Loucy (cell line): ENCODE measurements around the gene SGF29.

Source experiments
- H2AFZ ChIP-seq: fragments of 200-600 bp; sonication (generic); 2 replicates; pipeline ENCODE4 v1.6.0; 2016; ENCODE audit warnings: antibody characterized with exemption, mild to moderate bottlenecking, low read length, moderate library complexity
- H3F3A ChIP-seq: fragments of 200-600 bp; 2 replicates; pipeline ENCODE4 v1.6.0; 2016; ENCODE audit warnings: antibody characterized with exemption, low read depth, mild to moderate bottlenecking
- H3K27me3 ChIP-seq: fragments of 200-600 bp; sonication (generic); 2 replicates; pipeline ENCODE4 v1.6.1; 2014; ENCODE audit warnings: low read length, mild to moderate bottlenecking; ENCODE audit not compliant: insufficient read depth, poor library complexity, severe bottlenecking
- H3K36me3 ChIP-seq: fragments of 200-600 bp; sonication (generic); 2 replicates; pipeline ENCODE4 v1.6.1; 2016; ENCODE audit warnings: low read length; ENCODE audit not compliant: insufficient read depth
- H3K4me1 ChIP-seq: fragments of 200-600 bp; sonication (generic); 2 replicates; pipeline ENCODE4 v1.5.1; 2014; ENCODE audit warnings: low read length, mild to moderate bottlenecking; ENCODE audit not compliant: insufficient read depth, poor library complexity, severe bottlenecking
- H3K4me2 ChIP-seq: fragments of 200-600 bp; sonication (generic); 2 replicates; pipeline ENCODE4 v1.6.0; 2014; ENCODE audit warnings: antibody characterized with exemption, low read length, low read depth, mild to moderate bottlenecking; ENCODE audit not compliant: poor library complexity, severe bottlenecking
- H3K4me3 ChIP-seq: fragments of 200-600 bp; sonication (generic); 2 replicates; pipeline ENCODE4 v1.5.1; 2014; ENCODE audit warnings: low read length, mild to moderate bottlenecking, mixed read lengths; ENCODE audit not compliant: poor library complexity, severe bottlenecking
- H3K79me2 ChIP-seq: fragments of 200-600 bp; sonication (generic); 2 replicates; pipeline ENCODE4 v1.6.1; 2014; ENCODE audit warnings: low read length; ENCODE audit not compliant: insufficient read depth
- H3K9ac ChIP-seq: fragments of 200-600 bp; sonication (generic); 2 replicates; pipeline ENCODE4 v1.6.0; 2014; ENCODE audit warnings: mild to moderate bottlenecking, low read depth, low read length, moderate library complexity; ENCODE audit not compliant: poor library complexity, severe bottlenecking
- H3K9me2 ChIP-seq: fragments of 200-600 bp; sonication (generic); replicated peaks from 2 replicates; pipeline ENCODE4 v1.6.1; 2016; ENCODE audit warnings: low read depth, low read length, mixed read lengths
- H3K9me3 ChIP-seq: fragments of 200-600 bp; sonication (generic); 2 replicates; pipeline ENCODE4 v1.6.1; 2014; ENCODE audit warnings: mild to moderate bottlenecking, antibody characterized with exemption, low read length, low read depth; ENCODE audit not compliant: insufficient read depth
- H4K20me1 ChIP-seq: fragments of 200-600 bp; sonication (generic); 2 replicates; pipeline ENCODE4 v1.6.0; 2014; ENCODE audit warnings: antibody characterized with exemption, low read length, mild to moderate bottlenecking; ENCODE audit not compliant: insufficient read depth, poor library complexity, severe bottlenecking
- CTCF ChIP-seq: fragments of 200-600 bp; sonication (generic); conservative IDR thresholded peaks from 2 replicates; pipeline ENCODE4 v1.5.1; 2014; ENCODE audit warnings: mild to moderate bottlenecking, antibody characterized with exemption, low read length
- EZH2phosphoT487 ChIP-seq: fragments of 200-600 bp; IDR thresholded peaks from 2 replicates; pipeline ENCODE4 v1.6.1; 2018; ENCODE audit warnings: antibody characterized with exemption, mild to moderate bottlenecking, moderate library complexity, borderline replicate concordance

Gene SGF29

GRCh38 chr16:28587386-28587785 lies 33.7 kb downstream of the SGF29 start:
- H2AFZ ChIP-seq: no peak overlapping the region
- no peaks in the 10 kb centered on the region for H3K9me2 ChIP-seq
- H3K4me3 ChIP-seq: no peak overlapping the region
- TF ChIP-seq EZH2phosphoT487 (no peak), CTCF (no peak)
- H3K79me2 ChIP-seq: no peaks in the 10 kb centered on the region
- H3K27me3 ChIP-seq: no peaks in the 10 kb centered on the region
- H3K9ac ChIP-seq: no peak overlapping the region
- H3F3A ChIP-seq: no peaks in the 10 kb centered on the region
- H3K36me3 ChIP-seq: peaks cover 68% of the 10 kb centered on the region; the same call in 1 of the 2 replicates
- no peaks in the 10 kb centered on the region for H3K4me1 ChIP-seq
- no peaks in the 10 kb centered on the region for H3K9me3 ChIP-seq
- no peaks in the 10 kb centered on the region for H4K20me1 ChIP-seq
- H3K4me2 ChIP-seq: no peak overlapping the region

DNA sequence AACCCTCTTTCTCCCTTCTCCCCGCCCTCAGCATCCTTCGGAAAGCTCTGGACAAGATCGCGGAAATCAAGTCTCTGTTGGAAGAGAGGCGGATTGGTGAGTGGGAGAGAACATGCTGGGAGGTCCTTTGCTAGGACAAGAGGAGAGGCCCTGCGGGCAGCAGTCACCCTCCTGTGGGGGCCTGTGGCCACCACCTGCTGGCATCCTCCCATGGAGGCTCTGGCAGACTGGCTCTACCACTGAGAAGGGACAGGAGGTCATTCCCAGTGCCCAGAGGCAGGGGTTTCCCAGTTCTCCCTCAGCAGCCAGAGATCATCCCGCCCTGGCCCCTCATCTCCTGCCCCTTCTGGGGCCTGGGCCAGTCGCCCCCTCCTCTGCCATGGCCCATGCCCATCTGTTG lies 35.3 kb downstream of the SGF29 start:
- no peaks in the 10 kb centered on the region for H3K4me1 ChIP-seq
- H3K9me3 ChIP-seq: no peaks in the 10 kb centered on the region
- H3F3A ChIP-seq: no peaks in the 10 kb centered on the region
- H3K36me3 ChIP-seq: peaks cover 65% of the 10 kb centered on the region; the same call in 1 of the 2 replicates
- no peaks in the 10 kb centered on the region for H3K27me3 ChIP-seq
- H3K79me2 ChIP-seq: no peaks in the 10 kb centered on the region
- H3K9me2 ChIP-seq: no peaks in the 10 kb centered on the region
- H4K20me1 ChIP-seq: no peaks in the 10 kb centered on the region
- no peak overlapping the region for H2AFZ ChIP-seq
- H3K4me3 ChIP-seq: no peak overlapping the region
- no peak overlapping the region for H3K4me2 ChIP-seq
- TF ChIP-seq EZH2phosphoT487 (no peak), CTCF (no peak)
- no peak overlapping the region for H3K9ac ChIP-seq

DNA sequence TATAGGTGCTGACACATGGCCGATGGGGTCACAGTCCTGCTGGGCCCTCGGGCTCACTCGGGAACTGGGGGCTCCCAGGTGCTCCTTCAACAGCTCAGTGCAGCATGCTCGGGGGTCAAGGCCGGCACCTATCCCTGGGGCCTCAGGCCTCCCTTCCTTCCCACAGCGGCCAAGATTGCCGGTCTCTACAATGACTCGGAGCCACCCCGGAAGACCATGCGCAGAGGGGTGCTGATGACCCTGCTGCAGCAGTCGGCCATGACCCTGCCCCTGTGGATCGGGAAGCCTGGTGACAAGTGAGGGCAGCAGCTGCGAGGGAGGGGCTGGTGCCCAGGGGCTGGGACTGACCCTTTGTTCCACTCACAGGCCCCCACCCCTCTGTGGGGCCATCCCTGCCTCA lies 36.2 kb downstream of the SGF29 start:
- Histone ChIP-seq H3K79me2 (no peaks in the 10 kb centered on the region), H3K9me3 (no peaks in the 10 kb centered on the region), H3K9ac (no peak overlapping the region), H3K27me3 (no peaks in the 10 kb centered on the region), H2AFZ (no peak overlapping the region), H3K4me2 (no peak overlapping the region), H3K4me3 (no peak overlapping the region), H4K20me1 (no peaks in the 10 kb centered on the region), H3K9me2 (no peaks in the 10 kb centered on the region), H3K36me3 (peaks cover 65% of the 10 kb centered on the region; the same call in 1 of the 2 replicates), H3F3A (no peaks in the 10 kb centered on the region), H3K4me1 (no peaks in the 10 kb centered on the region)
- no peak for TF ChIP-seq EZH2phosphoT487
- TF ChIP-seq CTCF: no peak
